GM13977 (cell line): Measurements from ENCODE around the gene EFHB.
"Not testable (repeated sequence)": the region's sequence is repeated elsewhere in the genome, so short reads cannot be mapped to it uniquely, and the experiment has no call there.

Experiments
- DNase-seq: peaks from one replicate; pipeline ENCODE4 v3.0.0; 2012; ENCODE audit warnings: low spot score
- in situ Hi-C: fragments of 300-500 bp; cut with MboI; formaldehyde crosslinking; loops from one replicate; pipeline ENCODE4 v1.12.0; 2022; ENCODE audit warnings: low sequenced_read_pairs, low pct_unique_long_range_greater_than_20kb, mixed read lengths, inconsistent platforms; ENCODE audit not compliant: unreplicated experiment
- TF ChIP-seq, protein P1 (sequence below): IDR thresholded peaks from 2 replicates; pipeline ENCODE4 v1.5.1; 2012; ENCODE audit warnings: mild to moderate bottlenecking, control low read depth; ENCODE audit not compliant: insufficient read depth; ENCODE audit errors: extremely low read depth, missing control alignments

The EFHB gene

DNA sequence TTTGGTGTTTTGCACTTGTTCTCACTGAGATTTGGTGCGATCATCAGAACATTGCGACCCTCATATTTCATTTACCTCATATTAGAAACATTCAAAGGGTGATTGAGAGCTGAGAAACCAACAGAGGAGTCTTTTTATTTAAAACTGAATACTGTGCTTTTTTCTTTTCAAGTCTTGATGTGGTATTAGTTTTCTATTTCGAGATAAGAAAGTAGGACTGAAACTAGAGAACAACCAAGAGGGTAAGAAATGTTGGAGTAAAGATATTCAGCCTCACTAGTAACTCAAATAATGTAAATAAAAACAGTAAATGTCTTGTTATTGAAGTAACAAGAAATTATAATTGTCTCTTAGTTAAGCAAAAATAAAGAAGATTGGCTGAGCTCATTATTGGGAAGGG lies 26.5 kb downstream of the EFHB start:
- TF ChIP-seq, protein P1, sequence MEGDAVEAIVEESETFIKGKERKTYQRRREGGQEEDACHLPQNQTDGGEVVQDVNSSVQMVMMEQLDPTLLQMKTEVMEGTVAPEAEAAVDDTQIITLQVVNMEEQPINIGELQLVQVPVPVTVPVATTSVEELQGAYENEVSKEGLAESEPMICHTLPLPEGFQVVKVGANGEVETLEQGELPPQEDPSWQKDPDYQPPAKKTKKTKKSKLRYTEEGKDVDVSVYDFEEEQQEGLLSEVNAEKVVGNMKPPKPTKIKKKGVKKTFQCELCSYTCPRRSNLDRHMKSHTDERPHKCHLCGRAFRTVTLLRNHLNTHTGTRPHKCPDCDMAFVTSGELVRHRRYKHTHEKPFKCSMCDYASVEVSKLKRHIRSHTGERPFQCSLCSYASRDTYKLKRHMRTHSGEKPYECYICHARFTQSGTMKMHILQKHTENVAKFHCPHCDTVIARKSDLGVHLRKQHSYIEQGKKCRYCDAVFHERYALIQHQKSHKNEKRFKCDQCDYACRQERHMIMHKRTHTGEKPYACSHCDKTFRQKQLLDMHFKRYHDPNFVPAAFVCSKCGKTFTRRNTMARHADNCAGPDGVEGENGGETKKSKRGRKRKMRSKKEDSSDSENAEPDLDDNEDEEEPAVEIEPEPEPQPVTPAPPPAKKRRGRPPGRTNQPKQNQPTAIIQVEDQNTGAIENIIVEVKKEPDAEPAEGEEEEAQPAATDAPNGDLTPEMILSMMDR: no peak
- in situ Hi-C loops: no loop called here
- DNase-seq: no peak

DNA sequence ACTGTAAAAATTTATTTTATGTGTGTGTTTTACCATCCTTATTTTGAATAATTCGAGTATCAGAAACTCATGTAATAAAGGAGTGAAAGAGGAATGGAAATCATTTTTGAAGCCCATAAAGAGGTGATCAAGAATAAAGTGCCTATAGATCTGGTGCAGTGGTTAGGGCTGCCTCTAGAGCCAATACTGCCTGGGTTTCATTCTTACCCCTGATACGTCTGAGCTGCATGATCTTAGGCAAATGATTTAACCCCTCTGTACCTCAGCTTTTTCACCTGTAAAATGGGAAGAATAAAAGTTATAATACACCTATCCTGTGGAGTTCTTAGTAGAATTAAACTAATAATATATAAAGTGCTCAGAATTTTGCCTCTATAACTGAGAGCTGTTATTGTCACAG lies 30.4 kb downstream of the EFHB start:
- in situ Hi-C loops: no loop called here
- TF ChIP-seq, protein P1: no peak
- no peak for DNase-seq

DNA sequence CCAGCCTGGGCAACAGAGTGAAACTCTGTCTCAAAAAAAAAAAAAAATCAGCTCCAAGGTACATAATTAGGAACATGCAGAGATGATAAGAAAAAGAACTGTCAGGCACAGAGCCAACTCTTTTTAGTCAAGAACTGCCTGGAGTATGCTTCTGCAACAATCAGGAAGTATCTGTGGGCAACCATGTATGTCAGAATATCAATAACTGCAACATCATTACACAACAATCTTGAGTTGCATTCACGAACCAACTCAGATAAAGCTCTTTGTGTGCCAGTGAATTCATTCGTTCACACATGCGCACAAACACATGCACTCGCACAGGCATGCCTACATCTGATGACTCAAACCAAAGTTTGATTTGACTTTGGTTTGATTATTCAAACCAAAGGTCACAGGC lies 32.1 kb downstream of the EFHB start:
- no peak for DNase-seq
- in situ Hi-C loops: no loop called here
- TF ChIP-seq, protein P1: no peak

DNA sequence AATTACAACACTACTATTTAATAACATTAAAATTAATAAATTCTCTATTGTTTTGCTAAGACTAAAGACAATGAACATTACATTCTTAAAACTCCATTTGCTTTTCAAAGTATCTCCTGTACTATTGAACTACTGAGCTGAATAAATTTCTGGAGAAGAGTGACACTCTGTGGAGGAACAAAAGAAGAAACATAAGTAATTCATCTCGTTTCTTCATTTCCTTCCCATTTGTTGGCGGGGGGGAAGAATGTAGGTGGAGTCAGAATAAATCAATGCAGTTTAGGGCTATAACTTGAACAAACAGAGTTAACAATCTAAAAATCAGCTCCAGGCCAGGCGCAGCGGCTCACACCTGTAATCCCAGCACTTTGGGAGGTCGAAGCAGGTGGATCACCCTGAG lies 32.7 kb downstream of the EFHB start:
- TF ChIP-seq, protein P1: no peak
- DNase-seq: no peak
- in situ Hi-C loops: no loop called here

DNA sequence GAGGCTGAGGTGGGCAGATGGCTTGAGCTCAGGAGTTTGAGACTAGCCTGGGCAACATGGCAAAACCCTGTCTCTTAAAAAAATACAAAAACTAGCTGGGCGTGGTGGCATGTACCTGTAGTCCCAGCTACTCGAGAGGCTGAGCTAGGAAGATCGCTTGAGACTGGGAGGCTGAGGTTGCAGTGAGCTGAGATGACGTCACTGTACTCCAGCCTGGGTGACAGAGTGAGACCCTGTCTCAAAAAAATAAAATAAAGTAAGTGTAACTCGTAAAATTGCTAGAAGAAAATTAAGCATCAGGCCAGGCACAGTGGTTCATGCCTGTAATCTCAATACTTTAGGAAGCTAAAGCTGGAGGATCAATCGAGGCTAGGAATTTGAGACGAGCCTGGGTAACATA lies 34.2 kb downstream of the EFHB start:
- DNase-seq, in situ Hi-C loops: not testable (repeated sequence)

DNA sequence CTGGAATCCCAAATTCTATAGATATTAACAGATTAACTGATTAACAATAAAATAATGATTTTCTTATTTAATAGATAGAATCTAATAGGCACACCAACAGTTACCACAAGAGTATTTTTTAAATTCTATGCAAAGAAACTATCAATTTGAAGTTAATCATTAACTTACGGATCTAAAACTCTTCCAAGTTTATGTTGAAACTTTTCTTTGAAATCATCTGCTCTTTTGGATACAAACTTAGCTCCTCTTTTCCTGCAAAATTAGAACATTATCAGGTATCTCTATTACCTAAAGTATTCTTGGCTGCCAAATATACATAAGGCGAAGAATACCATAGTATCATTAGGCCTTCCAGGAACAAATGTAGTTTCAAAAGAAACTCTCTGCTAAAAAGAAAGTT lies 34.8 kb downstream of the EFHB start:
- TF ChIP-seq, protein P1: no peak
- DNase-seq: no peak
- in situ Hi-C loops: no loop called here

DNA sequence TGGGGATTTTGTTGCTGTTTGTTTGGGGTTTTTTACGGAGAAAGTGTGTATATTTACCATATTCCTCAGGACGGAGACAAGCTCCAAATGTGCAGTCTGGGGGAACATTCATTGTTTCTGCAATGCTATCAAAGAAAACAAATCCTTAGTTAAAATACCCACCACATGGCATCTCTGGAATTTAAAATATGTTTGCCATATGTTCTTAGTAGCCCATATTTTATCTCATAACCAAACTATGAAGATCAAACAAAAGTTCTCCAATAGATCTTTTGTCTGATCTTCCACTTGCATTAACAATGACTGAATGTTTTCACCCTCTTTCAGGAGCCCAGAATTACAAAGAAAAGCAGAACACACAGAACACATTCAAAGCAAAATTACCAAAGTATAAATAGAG lies 35.3 kb downstream of the EFHB start:
- TF ChIP-seq, protein P1: no peak
- no peak for DNase-seq
- in situ Hi-C loops: no loop called here
